K562 (cell line): ENCODE data around the gene BSPRY. TPM values are rescaled to one million over a fixed set of nuclear protein-coding genes. Genes with fewer than 3 reads are reported as not detected.

Experiments
- ADNP ChIP-seq: fragments of 200-800 bp; sonication (Bioruptor generic); IDR thresholded peaks from 2 replicates; pipeline ENCODE4 v1.6.1; 2016; ENCODE audit warnings: missing genetic modification characterization, missing compliant biosample characterization
- ARID1B ChIP-seq: fragments of 450-650 bp; IDR thresholded peaks from 2 replicates; pipeline ENCODE4 v1.6.1; 2016; ENCODE audit warnings: antibody characterized with exemption, mild to moderate bottlenecking, inconsistent platforms
- BCOR ChIP-seq: fragments of 450-650 bp; IDR thresholded peaks from 2 replicates; pipeline ENCODE4 v1.6.1; 2016
- CBX5 ChIP-seq: IDR thresholded peaks from 2 replicates; pipeline ENCODE4 v1.6.1; 2014; ENCODE audit warnings: low read depth, borderline replicate concordance
- CCNT2 ChIP-seq: IDR thresholded peaks from 2 replicates; pipeline ENCODE4 v1.6.1; 2011; ENCODE audit warnings: borderline replicate concordance, low read depth, mild to moderate bottlenecking, moderate library complexity, mixed read lengths, low read length; ENCODE audit not compliant: insufficient read length; ENCODE audit errors: extremely low read depth
- CHD2 ChIP-seq: IDR thresholded peaks from 2 replicates; pipeline ENCODE4 v1.6.1; 2011; ENCODE audit warnings: low read depth, low read length
- CXXC5 ChIP-seq: fragments of 250-450 bp; sonication (Bioruptor Pico); IDR thresholded peaks from 2 replicates; pipeline ENCODE4 v1.8.0; 2022; ENCODE audit warnings: inconsistent platforms, mild to moderate bottlenecking, moderate library complexity
- ELF4 ChIP-seq: fragments of 450-650 bp; formaldehyde crosslinking; IDR thresholded peaks from 2 replicates; pipeline ENCODE4 v1.4.0; 2022; ENCODE audit warnings: missing genetic modification characterization
- FOSL1 ChIP-seq: fragments of 200-800 bp; sonication (Bioruptor generic); conservative IDR thresholded peaks from 2 replicates; pipeline ENCODE4 v1.6.1; 2016; ENCODE audit warnings: missing genetic modification characterization, missing compliant biosample characterization
- GABPB2 ChIP-seq: fragments of 250-450 bp; sonication (Bioruptor Pico); conservative IDR thresholded peaks from 2 replicates; pipeline ENCODE4 v1.5.1; 2021; ENCODE audit warnings: mild to moderate bottlenecking
- HSF4 ChIP-seq: fragments of 250-450 bp; sonication (Bioruptor Pico); IDR thresholded peaks from 2 replicates; pipeline ENCODE4 v2.1.2; 2022; ENCODE audit warnings: mild to moderate bottlenecking, moderate library complexity, borderline replicate concordance
- KLF16 ChIP-seq: IDR thresholded peaks from 2 replicates; pipeline ENCODE4 v1.6.1; 2016; ENCODE audit warnings: antibody characterized with exemption
- MAFG ChIP-seq: fragments of 450-650 bp; conservative IDR thresholded peaks from 2 replicates; pipeline ENCODE4 v1.6.1; 2016; ENCODE audit warnings: missing genetic modification characterization, missing compliant biosample characterization
- MEF2A ChIP-seq: IDR thresholded peaks from 2 replicates; pipeline ENCODE4 v1.6.1; 2011; ENCODE audit warnings: low read depth, mild to moderate bottlenecking, low read length, moderate library complexity; ENCODE audit not compliant: control insufficient read depth
- NR3C1 ChIP-seq: sonication (generic); formaldehyde crosslinking; IDR thresholded peaks from 2 replicates; pipeline ENCODE4 v1.8.1; 2022; ENCODE audit warnings: missing genetic modification reagents
- PCBP2 ChIP-seq: fragments of 200-400 bp; formaldehyde crosslinking; IDR thresholded peaks from 2 replicates; pipeline ENCODE4 v1.6.1; 2018; ENCODE audit warnings: low read length, low read depth, mild to moderate bottlenecking, moderate library complexity; ENCODE audit not compliant: poor library complexity, severe bottlenecking
- PML ChIP-seq: IDR thresholded peaks from 2 replicates; pipeline ENCODE4 v1.6.1; 2012; ENCODE audit warnings: low read length, inconsistent platforms
- RBM14 ChIP-seq: fragments of 200-400 bp; formaldehyde crosslinking; IDR thresholded peaks from 2 replicates; pipeline ENCODE4 v1.6.1; 2018; ENCODE audit warnings: low read depth, mild to moderate bottlenecking, low read length, moderate library complexity, borderline replicate concordance; ENCODE audit not compliant: insufficient read depth
- RNF2 ChIP-seq: sonication (generic); IDR thresholded peaks from 2 replicates; pipeline ENCODE4 v1.6.1; 2016
- SMARCE1 ChIP-seq: fragments of 450-650 bp; IDR thresholded peaks from 2 replicates; pipeline ENCODE4 v1.7.1; 2016; ENCODE audit warnings: mild to moderate bottlenecking
- TRIM24 ChIP-seq, 2 experiments: fragments of 450-650 bp; IDR thresholded peaks; 2 replicates each; pipeline ENCODE4 v1.6.1; 2016
- ZFP30 ChIP-seq: fragments of 250-450 bp; sonication (Bioruptor Pico); IDR thresholded peaks from 2 replicates; pipeline ENCODE4 v1.8.0; 2022; ENCODE audit warnings: moderate library complexity, mild to moderate bottlenecking, inconsistent platforms, borderline replicate concordance
- polyA plus RNA-seq, 8 experiments: library from polyadenylated mRNA; depleted of rRNA in 4 of 8; stranded (reverse) in 5 of 8; unstranded in 3 of 8; fragments of >200 nt; fragmentation: Nextera tagmentation in 2 of 8; fragmentation: Illumina TruSeq in 1 of 8; extraction: Ambion mirVana in 2 of 8; extraction: Trizol in 1 of 8; gene quantifications; 2 replicates each; pipeline versions ENCODE4 v1.2.1 to v1.2.3, GENCODE V29; 2011 to 2014; ENCODE audit warnings: inconsistent platforms in 1 of 8, missing spikeins in 1 of 8
- total RNA-seq, 7 experiments: library from RNA; depleted of rRNA in 6 of 7; stranded (reverse); fragments of >200 nt in 6 of 7; fragmentation: Illumina TruSeq in 2 of 7; extraction: Trizol in 2 of 7; gene quantifications; 2 replicates each; pipeline versions ENCODE4 v1.2.1 to v1.2.3, GENCODE V29; 2011 to 2021; ENCODE audit warnings: low replicate concordance in 1 of 7
- TF ChIP-seq, protein P1 (sequence below): fragments of 250-450 bp; sonication (Bioruptor Pico); IDR thresholded peaks from 2 replicates; pipeline ENCODE4 v1.5.0; 2021
- TF ChIP-seq, protein P2 (sequence below): fragments of 450-650 bp; IDR thresholded peaks from 2 replicates; pipeline ENCODE4 v1.7.1; 2018; ENCODE audit warnings: mild to moderate bottlenecking, low read depth; ENCODE audit not compliant: partially characterized antibody
- TF ChIP-seq, protein P3 (sequence below): fragments of 200-800 bp; sonication (Bioruptor generic); IDR thresholded peaks from 2 replicates; pipeline ENCODE4 v1.6.1; 2017; ENCODE audit warnings: missing genetic modification characterization, missing compliant biosample characterization

Gene BSPRY
- total and polyA plus RNA-seq, 9 of the 15 experiments (the other 6 are each of a cell fraction or from before 2014, with no cell fraction given), result 0.07 to 0.67 (median 0.18) TPM

DNA sequence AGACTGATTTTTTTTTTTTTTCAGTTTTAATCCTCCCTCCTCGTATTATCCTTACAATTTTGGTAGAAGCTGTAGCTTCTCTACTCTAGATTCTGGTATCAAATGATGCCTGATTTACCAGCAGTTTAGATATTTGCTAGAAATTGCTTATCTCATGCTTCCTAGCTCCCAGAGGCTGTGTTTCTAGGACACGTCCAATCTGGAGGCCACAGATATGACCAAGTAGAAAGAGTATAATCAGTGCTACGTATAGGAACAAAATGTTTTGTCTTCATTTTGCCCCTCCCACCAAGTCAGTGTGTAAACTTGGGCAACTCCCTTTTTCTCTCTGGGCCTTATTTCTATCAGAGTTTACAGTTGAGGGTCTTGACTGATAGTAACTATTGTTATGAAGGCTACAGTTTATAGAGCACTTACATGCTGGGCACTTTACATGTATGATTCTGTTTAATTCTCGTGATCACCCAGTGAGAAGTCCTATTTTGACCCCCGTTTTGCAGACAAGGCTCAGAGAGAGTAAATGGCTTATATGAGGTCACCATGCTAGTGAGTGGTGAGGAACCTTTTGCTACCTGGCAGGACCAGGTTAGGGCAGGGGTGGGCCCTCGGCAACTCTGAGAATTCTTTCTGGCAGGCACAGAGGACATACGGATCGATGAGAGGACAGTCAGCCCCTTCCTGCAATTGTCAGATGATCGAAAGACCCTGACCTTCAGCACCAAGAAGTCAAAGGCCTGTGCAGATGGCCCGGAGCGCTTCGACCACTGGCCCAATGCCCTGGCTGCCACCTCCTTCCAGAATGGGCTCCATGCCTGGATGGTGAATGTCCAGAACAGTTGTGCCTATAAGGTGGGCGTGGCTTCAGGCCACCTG lies 19.9 kb downstream of the BSPRY start (continued):
- TF ChIP-seq FOSL1 (tag) (peak; percentile 76), MEF2A (no peak), MAFG (peak; percentile 66), CCNT2 (peak; percentile 89), NR3C1 (no peak), PML (peak; percentile 95), CHD2 (no peak), RBM14 (no peak), ELF4 (CRISPR knock-in tag) (0 out of 2 replicates have a peak, but pooled peaks have one; percentile 18), ADNP (tag) (no peak), KLF16 (peak; percentile 92), BCOR (no peak; the same call in 1 of the 2 replicates), CXXC5 (CRISPR knock-in tag) (peak; percentile 94), ARID1B (peak; percentile 98), ZFP30 (no peak), CBX5 (no peak), RNF2 (peak; percentile 64), TRIM24 (IDR thresholded peaks at IDR 0.05) (peak in 1 of 2 experiments; percentile 77; a peak in 2 of 4 replicates), PCBP2 (no peak), HSF4 (no peak), GABPB2 (no peak), SMARCE1 (peak; percentile 93)
- TF ChIP-seq, protein P1, sequence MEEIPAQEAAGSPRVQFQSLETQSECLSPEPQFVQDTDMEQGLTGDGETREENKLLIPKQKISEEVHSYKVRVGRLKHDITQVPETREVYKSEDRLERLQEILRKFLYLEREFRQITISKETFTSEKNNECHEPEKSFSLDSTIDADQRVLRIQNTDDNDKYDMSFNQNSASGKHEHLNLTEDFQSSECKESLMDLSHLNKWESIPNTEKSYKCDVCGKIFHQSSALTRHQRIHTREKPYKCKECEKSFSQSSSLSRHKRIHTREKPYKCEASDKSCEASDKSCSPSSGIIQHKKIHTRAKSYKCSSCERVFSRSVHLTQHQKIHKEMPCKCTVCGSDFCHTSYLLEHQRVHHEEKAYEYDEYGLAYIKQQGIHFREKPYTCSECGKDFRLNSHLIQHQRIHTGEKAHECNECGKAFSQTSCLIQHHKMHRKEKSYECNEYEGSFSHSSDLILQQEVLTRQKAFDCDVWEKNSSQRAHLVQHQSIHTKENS (CRISPR knock-in tag), result no peak
- TF ChIP-seq, protein P2, sequence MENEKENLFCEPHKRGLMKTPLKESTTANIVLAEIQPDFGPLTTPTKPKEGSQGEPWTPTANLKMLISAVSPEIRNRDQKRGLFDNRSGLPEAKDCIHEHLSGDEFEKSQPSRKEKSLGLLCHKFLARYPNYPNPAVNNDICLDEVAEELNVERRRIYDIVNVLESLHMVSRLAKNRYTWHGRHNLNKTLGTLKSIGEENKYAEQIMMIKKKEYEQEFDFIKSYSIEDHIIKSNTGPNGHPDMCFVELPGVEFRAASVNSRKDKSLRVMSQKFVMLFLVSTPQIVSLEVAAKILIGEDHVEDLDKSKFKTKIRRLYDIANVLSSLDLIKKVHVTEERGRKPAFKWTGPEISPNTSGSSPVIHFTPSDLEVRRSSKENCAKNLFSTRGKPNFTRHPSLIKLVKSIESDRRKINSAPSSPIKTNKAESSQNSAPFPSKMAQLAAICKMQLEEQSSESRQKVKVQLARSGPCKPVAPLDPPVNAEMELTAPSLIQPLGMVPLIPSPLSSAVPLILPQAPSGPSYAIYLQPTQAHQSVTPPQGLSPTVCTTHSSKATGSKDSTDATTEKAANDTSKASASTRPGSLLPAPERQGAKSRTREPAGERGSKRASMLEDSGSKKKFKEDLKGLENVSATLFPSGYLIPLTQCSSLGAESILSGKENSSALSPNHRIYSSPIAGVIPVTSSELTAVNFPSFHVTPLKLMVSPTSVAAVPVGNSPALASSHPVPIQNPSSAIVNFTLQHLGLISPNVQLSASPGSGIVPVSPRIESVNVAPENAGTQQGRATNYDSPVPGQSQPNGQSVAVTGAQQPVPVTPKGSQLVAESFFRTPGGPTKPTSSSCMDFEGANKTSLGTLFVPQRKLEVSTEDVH, result peak; percentile 26
- TF ChIP-seq, protein P3, sequence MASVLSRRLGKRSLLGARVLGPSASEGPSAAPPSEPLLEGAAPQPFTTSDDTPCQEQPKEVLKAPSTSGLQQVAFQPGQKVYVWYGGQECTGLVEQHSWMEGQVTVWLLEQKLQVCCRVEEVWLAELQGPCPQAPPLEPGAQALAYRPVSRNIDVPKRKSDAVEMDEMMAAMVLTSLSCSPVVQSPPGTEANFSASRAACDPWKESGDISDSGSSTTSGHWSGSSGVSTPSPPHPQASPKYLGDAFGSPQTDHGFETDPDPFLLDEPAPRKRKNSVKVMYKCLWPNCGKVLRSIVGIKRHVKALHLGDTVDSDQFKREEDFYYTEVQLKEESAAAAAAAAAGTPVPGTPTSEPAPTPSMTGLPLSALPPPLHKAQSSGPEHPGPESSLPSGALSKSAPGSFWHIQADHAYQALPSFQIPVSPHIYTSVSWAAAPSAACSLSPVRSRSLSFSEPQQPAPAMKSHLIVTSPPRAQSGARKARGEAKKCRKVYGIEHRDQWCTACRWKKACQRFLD (CRISPR knock-in tag), result 0 out of 2 replicates have a peak, but pooled peaks have one; percentile 48
